Measurements from ENCODE around the gene PDPR. TPM values are rescaled to one million over a fixed set of nuclear protein-coding genes. Genes with fewer than 3 reads are reported as not detected.
"Not testable (repeated sequence)": the region's sequence is repeated elsewhere in the genome, so short reads cannot be mapped to it uniquely, and the experiment has no call there.

The PDPR gene
- total and polyA plus RNA-seq, 5 donors from 2014 or later: 5.2 to 31.2 (median 7.5) TPM

DNA sequence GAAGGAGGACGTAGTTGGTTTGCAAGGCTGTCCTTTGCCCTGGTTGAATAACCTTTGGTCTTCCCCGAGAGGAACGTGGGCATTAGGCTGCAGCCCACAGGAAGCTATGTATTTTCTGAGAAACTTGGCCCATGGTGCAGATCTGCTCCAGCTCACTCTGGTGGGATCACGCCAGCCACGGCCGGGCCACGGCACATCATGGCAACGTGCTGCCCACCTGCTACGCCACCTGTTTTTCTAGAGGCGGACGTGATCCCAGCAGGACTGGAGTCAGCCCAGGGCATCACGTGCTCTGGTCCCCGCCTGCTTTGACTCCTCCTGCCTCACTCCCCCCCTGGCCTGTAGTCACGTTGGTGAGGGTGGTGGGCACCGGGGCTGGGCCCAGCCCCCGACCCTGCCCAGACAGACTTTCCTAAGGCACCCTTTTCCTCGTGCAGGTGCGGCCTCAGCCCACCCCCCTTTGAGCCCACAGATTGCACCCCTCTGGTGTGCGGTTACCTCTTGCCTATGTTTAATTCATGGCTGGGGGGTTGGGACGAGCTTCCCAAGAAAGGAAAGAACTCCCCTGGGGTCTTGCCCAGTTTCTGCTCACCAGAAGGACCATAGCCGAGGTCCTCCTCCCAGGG lies 59.2 kb downstream of the PDPR start, which contains the start of gene CLEC18C:
Gene CLEC18C (plus strand): TSS at position 576 of the 626 bp plus-strand sequence. CDS start 492 bp downstream, outside the sequence.
- H3K9me3 Mint-ChIP-seq; H3K4me3 Mint-ChIP-seq; H3K4me1 Mint-ChIP-seq; H3K36me3 Mint-ChIP-seq; H3K27ac Mint-ChIP-seq; H3K27me3 Mint-ChIP-seq; ATAC-seq (ENCODE audit: low read depth in 2 of 2); H3K9me3 ChIP-seq (ENCODE audit: control insufficient read depth in 2 of 2, low read length in 2 of 2); H3K27me3 ChIP-seq (ENCODE audit: control insufficient read depth, insufficient read depth, low read length); H3K4me1 ChIP-seq (ENCODE audit: control insufficient read depth, insufficient read depth, low read length, poor library complexity, severe bottlenecking); H3K36me3 ChIP-seq (ENCODE audit: control insufficient read depth, insufficient read depth, low read length); H3K27ac ChIP-seq (ENCODE audit: insufficient read depth, low read length, poor library complexity, severe bottlenecking); H3K4me3 ChIP-seq (ENCODE audit: low read depth, low read length); DNase-seq: not testable (repeated sequence)

GRCh38 chr16:70173916-70174315 lies 59.8 kb downstream of the PDPR start:
- H3K4me1 Mint-ChIP-seq; H3K27ac Mint-ChIP-seq; H3K36me3 ChIP-seq (ENCODE audit: control insufficient read depth, insufficient read depth, low read length); H3K4me3 ChIP-seq (ENCODE audit: low read depth, low read length); H3K27me3 Mint-ChIP-seq; H3K9me3 ChIP-seq (ENCODE audit: control insufficient read depth in 2 of 2, low read length in 2 of 2); H3K9me3 Mint-ChIP-seq; H3K36me3 Mint-ChIP-seq; H3K4me1 ChIP-seq (ENCODE audit: control insufficient read depth, insufficient read depth, low read length, poor library complexity, severe bottlenecking); ATAC-seq (ENCODE audit: low read depth in 2 of 2); H3K27me3 ChIP-seq (ENCODE audit: control insufficient read depth, insufficient read depth, low read length); H3K27ac ChIP-seq (ENCODE audit: insufficient read depth, low read length, poor library complexity, severe bottlenecking); H3K4me3 Mint-ChIP-seq; DNase-seq: not testable (repeated sequence)

GRCh38 chr16:70174387-70174932 lies 60.3 kb downstream of the PDPR start:
- not testable (repeated sequence) for H3K4me3 ChIP-seq (ENCODE audit: low read depth, low read length); H3K27me3 ChIP-seq (ENCODE audit: control insufficient read depth, insufficient read depth, low read length); H3K9me3 ChIP-seq (ENCODE audit: control insufficient read depth in 2 of 2, low read length in 2 of 2); H3K27ac Mint-ChIP-seq; H3K36me3 Mint-ChIP-seq; H3K4me1 Mint-ChIP-seq; ATAC-seq (ENCODE audit: low read depth in 2 of 2); H3K27me3 Mint-ChIP-seq; H3K36me3 ChIP-seq (ENCODE audit: control insufficient read depth, insufficient read depth, low read length); H3K4me3 Mint-ChIP-seq; H3K9me3 Mint-ChIP-seq; DNase-seq; H3K27ac ChIP-seq (ENCODE audit: insufficient read depth, low read length, poor library complexity, severe bottlenecking); H3K4me1 ChIP-seq (ENCODE audit: control insufficient read depth, insufficient read depth, low read length, poor library complexity, severe bottlenecking)

DNA sequence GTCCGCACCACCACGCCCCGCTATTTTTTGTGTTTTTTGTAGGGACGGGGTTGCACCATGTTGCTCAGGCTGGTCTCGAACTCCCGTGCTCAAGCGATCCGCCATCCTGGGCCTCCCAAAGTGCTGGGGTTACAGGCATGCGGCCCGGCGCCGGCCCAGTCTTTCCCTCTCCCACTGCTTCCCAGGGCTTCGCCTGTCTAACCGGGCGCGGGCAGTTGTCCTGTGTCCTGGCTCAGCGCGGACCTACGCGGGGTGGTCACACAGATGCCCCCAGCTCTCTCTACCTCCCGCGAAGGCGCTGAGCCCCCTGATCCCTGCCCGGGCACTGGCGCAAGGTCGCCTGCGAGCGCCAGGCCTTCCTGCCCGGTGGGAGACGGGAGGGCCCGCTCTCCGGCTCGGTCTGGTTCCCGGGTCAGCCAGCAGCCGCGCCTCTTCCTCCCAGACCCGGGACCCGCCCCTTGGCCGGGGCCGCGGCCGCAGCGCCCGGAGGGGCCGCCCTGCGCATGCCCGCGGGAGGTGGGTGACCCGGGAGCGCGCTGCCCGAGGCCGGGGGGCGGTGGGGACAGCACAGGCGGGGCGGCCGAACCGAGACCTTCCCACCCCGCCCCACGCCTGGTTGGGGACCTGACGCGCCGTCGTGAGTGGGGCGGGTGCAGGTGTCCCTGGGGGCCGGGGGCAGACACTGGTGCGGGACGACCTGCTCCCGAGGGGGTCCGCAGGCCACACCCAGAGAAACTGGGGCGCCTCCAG lies 73.9 kb downstream of the PDPR start:
- not testable (repeated sequence) for H3K4me1 Mint-ChIP-seq; H3K36me3 ChIP-seq (ENCODE audit: control insufficient read depth, insufficient read depth, low read length); H3K27ac Mint-ChIP-seq; H3K27me3 ChIP-seq (ENCODE audit: control insufficient read depth, insufficient read depth, low read length); H3K27me3 Mint-ChIP-seq; H3K9me3 Mint-ChIP-seq; H3K4me3 Mint-ChIP-seq; H3K36me3 Mint-ChIP-seq; H3K4me1 ChIP-seq (ENCODE audit: control insufficient read depth, insufficient read depth, low read length, poor library complexity, severe bottlenecking); H3K27ac ChIP-seq (ENCODE audit: insufficient read depth, low read length, poor library complexity, severe bottlenecking); ATAC-seq (ENCODE audit: low read depth in 2 of 2); H3K4me3 ChIP-seq (ENCODE audit: low read depth, low read length); H3K9me3 ChIP-seq (ENCODE audit: control insufficient read depth in 2 of 2, low read length in 2 of 2); DNase-seq

DNA sequence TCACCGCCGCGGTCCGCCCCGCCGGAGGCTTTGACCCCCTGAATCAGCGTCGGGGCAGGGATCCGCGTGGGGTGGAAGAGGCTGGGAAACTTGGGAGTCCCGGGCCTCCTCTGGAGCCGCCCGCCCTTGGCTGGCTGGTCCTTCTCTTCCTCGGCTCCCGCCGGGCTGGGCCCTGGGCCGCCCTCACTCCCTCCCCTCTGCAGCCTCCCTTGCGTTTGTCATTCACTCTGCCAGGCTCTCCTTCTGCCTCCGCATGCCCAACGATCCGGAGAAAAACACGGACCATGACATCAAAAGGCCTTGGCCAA lies 74.4 kb downstream of the PDPR start:
- not testable (repeated sequence) for H3K36me3 ChIP-seq (ENCODE audit: control insufficient read depth, insufficient read depth, low read length); H3K4me1 ChIP-seq (ENCODE audit: control insufficient read depth, insufficient read depth, low read length, poor library complexity, severe bottlenecking); DNase-seq; ATAC-seq (ENCODE audit: low read depth in 2 of 2); H3K36me3 Mint-ChIP-seq; H3K4me3 ChIP-seq (ENCODE audit: low read depth, low read length); H3K4me3 Mint-ChIP-seq; H3K27ac ChIP-seq (ENCODE audit: insufficient read depth, low read length, poor library complexity, severe bottlenecking); H3K9me3 ChIP-seq (ENCODE audit: control insufficient read depth in 2 of 2, low read length in 2 of 2); H3K4me1 Mint-ChIP-seq; H3K27me3 Mint-ChIP-seq; H3K27ac Mint-ChIP-seq; H3K9me3 Mint-ChIP-seq; H3K27me3 ChIP-seq (ENCODE audit: control insufficient read depth, insufficient read depth, low read length)

- H3K27me3 ChIP-seq (ENCODE audit: control insufficient read depth, insufficient read depth, low read length); H3K9me3 ChIP-seq (ENCODE audit: control insufficient read depth in 2 of 2, low read length in 2 of 2): not testable (repeated sequence)
Observed at GRCh38 chr16:70190574-70190973, 76.4 kb downstream of the PDPR start.

GRCh38 chr16:70196683-70197300 lies 82.7 kb downstream of the PDPR start:
- H3K4me3 Mint-ChIP-seq; ATAC-seq (ENCODE audit: low read depth in 2 of 2); DNase-seq; H3K27ac ChIP-seq (ENCODE audit: insufficient read depth, low read length, poor library complexity, severe bottlenecking); H3K9me3 ChIP-seq (ENCODE audit: control insufficient read depth in 2 of 2, low read length in 2 of 2); H3K27ac Mint-ChIP-seq; H3K4me1 ChIP-seq (ENCODE audit: control insufficient read depth, insufficient read depth, low read length, poor library complexity, severe bottlenecking); H3K27me3 ChIP-seq (ENCODE audit: control insufficient read depth, insufficient read depth, low read length); H3K36me3 ChIP-seq (ENCODE audit: control insufficient read depth, insufficient read depth, low read length); H3K4me3 ChIP-seq (ENCODE audit: low read depth, low read length); H3K4me1 Mint-ChIP-seq; H3K9me3 Mint-ChIP-seq; H3K27me3 Mint-ChIP-seq; H3K36me3 Mint-ChIP-seq: not testable (repeated sequence)

More at GRCh38 chr16:70190574-70190973, 76.4 kb downstream of the PDPR start:
- not testable (repeated sequence) for H3K36me3 Mint-ChIP-seq; H3K36me3 ChIP-seq (ENCODE audit: control insufficient read depth, insufficient read depth, low read length); H3K27ac Mint-ChIP-seq; H3K27ac ChIP-seq (ENCODE audit: insufficient read depth, low read length, poor library complexity, severe bottlenecking); H3K4me1 ChIP-seq (ENCODE audit: control insufficient read depth, insufficient read depth, low read length, poor library complexity, severe bottlenecking); H3K4me3 Mint-ChIP-seq; DNase-seq; H3K4me3 ChIP-seq (ENCODE audit: low read depth, low read length); H3K9me3 Mint-ChIP-seq; ATAC-seq (ENCODE audit: low read depth in 2 of 2); H3K27me3 Mint-ChIP-seq; H3K4me1 Mint-ChIP-seq

- H3K36me3 ChIP-seq (ENCODE audit: control insufficient read depth, insufficient read depth, low read length); H3K4me1 ChIP-seq (ENCODE audit: control insufficient read depth, insufficient read depth, low read length, poor library complexity, severe bottlenecking); H3K4me1 Mint-ChIP-seq; ATAC-seq (ENCODE audit: low read depth in 2 of 2); H3K4me3 ChIP-seq (ENCODE audit: low read depth, low read length); H3K36me3 Mint-ChIP-seq; H3K27me3 ChIP-seq (ENCODE audit: control insufficient read depth, insufficient read depth, low read length); H3K27ac Mint-ChIP-seq; H3K27ac ChIP-seq (ENCODE audit: insufficient read depth, low read length, poor library complexity, severe bottlenecking); H3K9me3 Mint-ChIP-seq; H3K4me3 Mint-ChIP-seq; H3K9me3 ChIP-seq (ENCODE audit: control insufficient read depth in 2 of 2, low read length in 2 of 2); DNase-seq; H3K27me3 Mint-ChIP-seq: not testable (repeated sequence)
Observed at GRCh38 chr16:70197611-70198010, 83.5 kb downstream of the PDPR start.
